HepG2 (cell line): ENCODE measurements around the gene NINL. TPM values are rescaled to one million over a fixed set of nuclear protein-coding genes. Genes with fewer than 3 reads are reported as not detected.

Source experiments
- ATAC-seq: fragments of 200-7000 bp; cut with Tn5 transposase; 3 replicates; pipeline ENCODE4 v1.9.1; 2020; ENCODE audit warnings: mild to moderate bottlenecking, moderate library complexity
- Bru-seq: library from RNA; stranded (reverse); fragments of 400-500 nt; gene quantifications from one replicate; lab custom pipeline; 2021; lab: Mats Ljungman, UMichigan
- BruChase-seq, 2 experiments: library from RNA; stranded (reverse); fragments of 400-500 nt; gene quantifications; one replicate each; lab custom pipeline; 2021; lab: Mats Ljungman, UMichigan
- BruUV-seq: library from RNA; stranded (reverse); fragments of 400-500 nt; replicated peaks from 2 replicates; lab custom pipeline; 2021; lab: Mats Ljungman, UMichigan
- CTCF ChIA-PET: fragments of 300-600 bp; formaldehyde crosslinking; extraction: SDS; loops from one replicate; lab custom pipeline; 2021; ENCODE audit warnings: low total read pairs, inconsistent platforms, low intra/inter-chr PET ratio; lab: Yijun Ruan, JAX
- POLR2A ChIA-PET: fragments of 350-600 bp; sonication (Branson Sonifier 250); formaldehyde crosslinking; loops from one replicate; lab custom pipeline; 2020; ENCODE audit warnings: antibody characterized with exemption, inconsistent platforms; lab: Yijun Ruan, JAX
- DNase-seq: peaks from one replicate; pipeline ENCODE4 v3.0.0-alpha.2; 2015; ENCODE audit warnings: low spot score
- FAIRE-seq: peaks from 3 replicates; lab custom pipeline; 2011; peaks lifted over from hg19 to GRCh38; lab: Jason Lieb, UNC
- H2AFZ ChIP-seq: one replicate; pipeline ENCODE4 v1.6.1; 2011; ENCODE audit warnings: low read length, inconsistent platforms
- H3K27ac ChIP-seq: fragments of 300-600 bp; 3 replicates; pipeline ENCODE4 v1.8.0; 2011; ENCODE audit warnings: mixed run types, mild to moderate bottlenecking, mixed read lengths, low read length, inconsistent platforms; ENCODE audit not compliant: insufficient read depth; ENCODE audit errors: extremely low read length
- H3K27me3 ChIP-seq, 2 experiments: fragments of 200-600 bp in 1 of 2; 2 replicates in 1 of 2; 3 replicates in 1 of 2; pipeline versions ENCODE4 v1.6.0 to v1.8.0; 2011; ENCODE audit warnings: low read length in 2 of 2, mild to moderate bottlenecking in 2 of 2, moderate library complexity in 2 of 2, inconsistent platforms in 1 of 2; ENCODE audit not compliant: insufficient read depth in 2 of 2, control insufficient read depth in 1 of 2
- H3K36me3 ChIP-seq, 2 experiments: fragments of 200-600 bp in 1 of 2; replicated peaks in 1 of 2; 2 replicates in 1 of 2; 3 replicates in 1 of 2; pipeline versions ENCODE4 v1.5.1 to v1.8.0; 2011; ENCODE audit warnings: low read length in 2 of 2, inconsistent platforms in 1 of 2; ENCODE audit not compliant: insufficient read depth in 2 of 2, control insufficient read depth in 1 of 2
- H3K4me1 ChIP-seq: 2 replicates; pipeline ENCODE4 v1.5.1; 2012; ENCODE audit warnings: low read length, inconsistent platforms; ENCODE audit not compliant: insufficient read depth
- H3K4me2 ChIP-seq: 2 replicates; pipeline ENCODE4 v1.6.0; 2011; ENCODE audit warnings: low read depth, low read length, inconsistent platforms
- H3K4me3 ChIP-seq, 3 experiments: fragments of 200-600 bp in 1 of 3; sonication (generic), shearing (Covaris generic) in 1 of 3; replicated peaks in 1 of 3; 2 replicates each; pipeline ENCODE4 v1.5.1; 2011 to 2016; ENCODE audit warnings: low read length in 3 of 3, inconsistent platforms in 2 of 3, low read depth in 2 of 3, mild to moderate bottlenecking in 2 of 3, control low read depth in 1 of 3, mixed read lengths in 1 of 3; ENCODE audit not compliant: insufficient read depth in 1 of 3
- H3K79me2 ChIP-seq: one replicate; pipeline ENCODE4 v1.6.1; 2011; ENCODE audit warnings: low read length, inconsistent platforms; ENCODE audit not compliant: insufficient read depth
- H3K9ac ChIP-seq: 2 replicates; pipeline ENCODE4 v1.6.0; 2011; ENCODE audit warnings: mild to moderate bottlenecking, low read depth, low read length, inconsistent platforms; ENCODE audit not compliant: insufficient read depth
- H3K9me3 ChIP-seq: 2 replicates; pipeline ENCODE4 v1.5.1; 2012; ENCODE audit warnings: mild to moderate bottlenecking, low read length
- H4K20me1 ChIP-seq: 2 replicates; pipeline ENCODE4 v1.6.0; 2011; ENCODE audit warnings: inconsistent platforms, mild to moderate bottlenecking, low read length, moderate library complexity; ENCODE audit not compliant: insufficient read depth
- ARHGAP35 ChIP-seq: sonication (generic); formaldehyde crosslinking; IDR thresholded peaks from 2 replicates; pipeline ENCODE4 v1.9.0; 2022; ENCODE audit warnings: mild to moderate bottlenecking, inconsistent platforms, moderate library complexity, missing genetic modification reagents, borderline replicate concordance
- FOSL1 ChIP-seq: sonication (generic); formaldehyde crosslinking; IDR thresholded peaks from 2 replicates; pipeline ENCODE4 v1.9.0; 2021; ENCODE audit warnings: missing genetic modification reagents, borderline replicate concordance
- HOXA5 ChIP-seq: sonication (generic); formaldehyde crosslinking; IDR thresholded peaks from 2 replicates; pipeline ENCODE4 v1.4.0; 2020; ENCODE audit warnings: missing genetic modification reagents
- MEF2D ChIP-seq: sonication (generic); formaldehyde crosslinking; IDR thresholded peaks from 2 replicates; pipeline ENCODE4 v1.5.1; 2020; ENCODE audit warnings: mild to moderate bottlenecking, missing genetic modification reagents
- MTA3 ChIP-seq: sonication (generic); formaldehyde crosslinking; IDR thresholded peaks from 2 replicates; pipeline ENCODE4 v1.4.0; 2020; ENCODE audit warnings: missing genetic modification reagents
- NFYC ChIP-seq: IDR thresholded peaks from 2 replicates; pipeline ENCODE4 v1.6.1; 2016; ENCODE audit warnings: missing genetic modification reagents, missing compliant biosample characterization
- SOX13 ChIP-seq, 3 experiments: fragments of 450-650 bp in 1 of 3; sonication (generic) in 1 of 3; formaldehyde crosslinking in 1 of 3; IDR thresholded peaks in 2 of 3; conservative IDR thresholded peaks in 1 of 3; 2 replicates each; pipeline versions ENCODE4 v1.5.0 to v1.6.1; 2016 to 2020; ENCODE audit warnings: antibody characterized with exemption in 1 of 3, mild to moderate bottlenecking in 1 of 3, missing compliant biosample characterization in 1 of 3, missing genetic modification reagents in 1 of 3, moderate library complexity in 1 of 3
- TCF7 ChIP-seq: sonication (generic); IDR thresholded peaks from 2 replicates; pipeline ENCODE4 v1.6.1; 2016; ENCODE audit warnings: antibody characterized with exemption, low read depth
- ZNF138 ChIP-seq: sonication (generic); formaldehyde crosslinking; IDR thresholded peaks from 2 replicates; pipeline ENCODE4 v1.5.0; 2020; ENCODE audit warnings: mild to moderate bottlenecking, low read depth, missing genetic modification reagents
- ZNF350 ChIP-seq: sonication (generic); formaldehyde crosslinking; IDR thresholded peaks from 2 replicates; pipeline ENCODE4 v1.4.0; 2020; ENCODE audit warnings: mild to moderate bottlenecking, low read depth, missing genetic modification reagents, borderline replicate concordance
- ZNF891 ChIP-seq: sonication (generic); formaldehyde crosslinking; IDR thresholded peaks from 2 replicates; pipeline ENCODE4 v1.5.0; 2020; ENCODE audit warnings: mild to moderate bottlenecking, missing genetic modification reagents
- WGBS: methylation state at CpG from one replicate; pipeline ENCODE4 v1.1.6; 2017; ENCODE audit warnings: low lambda C conversion rate; 5-methylcytosine and 5-hydroxymethylcytosine counted together
- in situ Hi-C: cut with HindIII; loops from 2 replicates; pipeline ENCODE4 v1.10.0; 2017; ENCODE audit warnings: low pct_unique_long_range_greater_than_20kb; ENCODE audit not compliant: extremely low pct_ligation_motif_present
- intact Hi-C: fragments of 100-400 bp; cut with micrococcal nuclease; formaldehyde crosslinking; loops from one replicate; pipeline ENCODE4 v1.10.0; 2022; ENCODE audit not compliant: unreplicated experiment
- long read RNA-seq, 2 experiments: library from RNA in 1 of 2; library from polyadenylated mRNA in 1 of 2; stranded (forward) in 1 of 2; unstranded in 1 of 2; transcript quantifications; one replicate each; pipeline ENCODE4 v2.0.0, GENCODE V29; 2019 to 2022
- polyA minus RNA-seq, 3 experiments: library from RNA; depleted of rRNA, polyadenylated mRNA; stranded (reverse); fragments of >200 nt; gene quantifications; 2 replicates each; pipeline ENCODE4 v1.2.3, GENCODE V29; 2011; ENCODE audit warnings: low replicate concordance in 1 of 3
- polyA plus RNA-seq, 8 experiments: library from polyadenylated mRNA; depleted of rRNA in 3 of 8; stranded (reverse) in 7 of 8; unstranded in 1 of 8; fragments of >200 nt; fragmentation: Illumina TruSeq in 4 of 8; extraction: Trizol in 4 of 8; gene quantifications; 2 replicates each; pipeline versions ENCODE4 v1.2.1 to v1.2.3, GENCODE V29; 2011 to 2016; ENCODE audit warnings: low read depth in 4 of 8, missing spikeins in 1 of 8, mixed read lengths in 1 of 8; ENCODE audit not compliant: insufficient read depth in 1 of 8
- total RNA-seq, 5 experiments: library from RNA; depleted of rRNA; stranded (reverse); fragments of >200 nt; fragmentation: Illumina TruSeq; extraction: Trizol; gene quantifications; 2 replicates each; pipeline ENCODE4 v1.2.3, GENCODE V29; 2016; ENCODE audit warnings: low read depth in 1 of 5
- TF ChIP-seq, protein P1 (sequence below): IDR thresholded peaks from 2 replicates; pipeline ENCODE4 v1.6.1; 2016; ENCODE audit warnings: low read depth, borderline replicate concordance

The NINL gene
- 23.3 and 34.3 TPM in 2 replicates for total RNA-seq (2016; rRNA removed; fragmentation: Illumina TruSeq; extraction: Trizol)
- total RNA-seq (2016; cell fraction: cytosol; rRNA removed; fragmentation: Illumina TruSeq; extraction: Trizol; ENCODE audit: low read depth): 7.4 and 10.8 TPM in 2 replicates
- total RNA-seq (2016; cell fraction: insoluble cytoplasmic fraction; rRNA removed; fragmentation: Illumina TruSeq; extraction: Trizol): 20.1 and 34.4 TPM in 2 replicates
- 11.6 and 15.7 TPM in 2 replicates for total RNA-seq (2016; cell fraction: membrane; rRNA removed; fragmentation: Illumina TruSeq; extraction: Trizol)
- 37.4 and 38.1 TPM in 2 replicates for total RNA-seq (2016; cell fraction: nucleus; rRNA removed; fragmentation: Illumina TruSeq; extraction: Trizol)
- polyA plus RNA-seq (2011; rRNA removed): 32.3 and 34.6 TPM in 2 replicates
- polyA plus RNA-seq (2011; cell fraction: cytosol; rRNA removed): 24.8 and 25.8 TPM in 2 replicates
- 114 and 118 TPM in 2 replicates for polyA plus RNA-seq (2011; cell fraction: nucleus; rRNA removed)
- 38.7 and 42.0 TPM in 2 replicates for polyA plus RNA-seq (2012)
- 3.0 and 3.7 TPM in 2 replicates for polyA plus RNA-seq (2016; cell fraction: cytosol; fragmentation: Illumina TruSeq; extraction: Trizol; ENCODE audit: low read depth)
- polyA plus RNA-seq (2016; cell fraction: insoluble cytoplasmic fraction; fragmentation: Illumina TruSeq; extraction: Trizol; ENCODE audit: low read depth): 19.3 and 24.8 TPM in 2 replicates
- polyA plus RNA-seq (2016; cell fraction: membrane; fragmentation: Illumina TruSeq; extraction: Trizol; ENCODE audit: low read depth): 8.1 TPM in 2 replicates
- 90.8 and 96.3 TPM in 2 replicates for polyA plus RNA-seq (2016; cell fraction: nucleus; fragmentation: Illumina TruSeq; extraction: Trizol; ENCODE audit: insufficient read depth, low read depth)
- polyA minus RNA-seq (2011; rRNA and poly(A)+ RNA removed; ENCODE audit: low replicate concordance): 1.7 and 32.6 TPM in 2 replicates
- polyA minus RNA-seq (2011; cell fraction: cytosol; rRNA and poly(A)+ RNA removed): 6.9 and 8.0 TPM in 2 replicates
- 46.9 and 49.6 TPM in 2 replicates for polyA minus RNA-seq (2011; cell fraction: nucleus; rRNA and poly(A)+ RNA removed)
- Bru-seq, nascent RNA: percentile 93 among the genes with signal in this experiment
- percentile 92 among the genes with signal in this experiment for BruChase-seq, experiment 1, labeled RNA remaining after a 6-hour chase
- BruChase-seq, experiment 2, labeled RNA remaining after a 2-hour chase: percentile 94 among the genes with signal in this experiment
- long read RNA-seq, experiment 1, full-length matches to known transcripts: 1 of 10 reads
- long read RNA-seq, experiment 1, partial matches to known transcripts: 3 of 10 reads
- long read RNA-seq, experiment 1, other reads (novel, unspliced or antisense): 6 of 10 reads
- long read RNA-seq, experiment 2, full-length matches to known transcripts: 3 of 24 reads
- long read RNA-seq, experiment 2, partial matches to known transcripts: 11 of 24 reads
- long read RNA-seq, experiment 2, other reads (novel, unspliced or antisense): 10 of 24 reads

DNA sequence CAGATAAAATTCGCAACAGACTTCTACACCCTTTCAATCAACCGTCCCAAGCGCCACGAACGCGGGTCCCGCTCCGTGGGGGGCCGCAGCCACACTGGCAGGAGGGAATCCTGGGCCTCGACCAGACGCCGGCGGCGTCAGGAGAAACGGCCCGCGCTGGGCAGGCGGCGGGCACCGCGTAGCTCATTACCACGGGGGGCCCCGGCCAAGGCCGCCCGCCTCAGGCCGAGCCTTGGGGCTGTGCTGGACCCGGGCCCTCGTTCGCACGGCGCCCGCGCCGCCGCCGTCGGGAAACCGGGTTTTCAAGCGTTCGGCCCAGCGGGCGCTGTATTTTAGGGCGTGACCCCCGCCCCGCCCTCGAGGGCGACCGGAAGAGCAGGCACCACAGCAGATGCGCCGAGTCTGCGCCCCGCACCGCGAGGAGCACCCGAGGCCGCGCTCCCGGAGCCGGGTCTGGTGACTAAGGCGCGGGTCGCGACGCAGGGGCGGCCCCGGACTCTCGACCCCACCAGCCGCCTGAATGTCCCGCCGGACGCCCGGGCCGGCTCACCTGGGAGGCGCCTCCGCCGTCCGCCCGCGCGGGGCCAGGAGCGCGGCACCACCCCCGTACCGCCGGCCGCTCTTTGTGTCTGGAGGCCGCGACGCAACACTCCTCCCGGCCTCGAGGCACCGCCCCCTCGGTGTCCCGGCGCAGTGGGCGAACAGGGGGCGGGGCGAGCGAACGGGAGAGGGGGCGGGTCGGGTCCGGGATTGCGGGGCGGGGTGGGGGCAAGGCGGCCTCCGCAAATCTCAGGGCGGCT lies at the start of gene NINL:
TSS of gene NINL (minus strand) at position 627 of the 800 bp plus-strand sequence. CDS start 58,944 bp downstream, outside the sequence.
- intact Hi-C loops (loop anchor here (1.0 to 2.0 kb wide), 4 partner anchors 38 to 112 kb away; partner anchors contain the start of gene ZNF337), in situ Hi-C loops (loop anchor here (5.0 to 10.0 kb wide), 2 partner anchors 37 to 80 kb away; partner anchors contain the start of gene NANP)
- Histone ChIP-seq H3K27ac (peak within 1 kb of the TSS; percentile 84), H3K4me3 (peak within 1 kb of the TSS; percentile 74 to 83 (median 80)), H4K20me1 (0 out of 2 replicates have a peak, but pooled peaks cover 7% of the 10 kb centered on the region), H3K27me3 (no peaks in the 10 kb centered on the region; a peak in 1 of 5 replicates), H3K9me3 (no peaks in the 10 kb centered on the region), H3K36me3 (peaks cover 0 to 2% of the 10 kb centered on the region in 2 experiments; a peak in 1 of 5 replicates), H3K4me2 (peak within 1 kb of the TSS; percentile 96), H3K4me1 (peaks cover 59% of the 10 kb centered on the region), H3K9ac (peak within 1 kb of the TSS; percentile 88), H3K79me2 (peaks cover 45% of the 10 kb centered on the region), H2AFZ (no peak within 1 kb of the TSS)
- ChIA-PET POLR2A (interaction anchor here (0.6 to 4.5 kb wide), 31 partner anchors 8 to 389 kb away, joined by 3 to 58 read pairs (median 4); partner anchors contain the start of genes ENTPD6, GINS1, PYGB and ZNF337), CTCF (no interaction called here)
- DNase-seq (peak; percentile 82), ATAC-seq (peak; percentile 89), FAIRE-seq (no peak)
- WGBS: under 1% methylated on average over 45 of the region's 108 CpGs
- BruUV-seq: TSS peak; percentile 88
- TF ChIP-seq ZNF138 (CRISPR knock-in tag) (peak; percentile 95), ARHGAP35 (CRISPR knock-in tag) (0 out of 2 replicates have a peak, but pooled peaks have one; percentile 68), ZNF350 (CRISPR knock-in tag) (peak; percentile 10), MEF2D (CRISPR knock-in tag) (no peak), SOX13 (IDR thresholded peaks at IDR 0.05) (no peak), SOX13 (CRISPR knock-in tag; conservative IDR thresholded peaks at IDR 0.05 in 1 of 2, IDR thresholded peaks at IDR 0.05 in 1 of 2) (no peak; a peak in 2 of 4 replicates), HOXA5 (CRISPR knock-in tag) (peak; percentile 81; the same call in 1 of the 2 replicates), NFYC (CRISPR knock-in tag) (peak; percentile 3; the same call in 1 of the 2 replicates), FOSL1 (CRISPR knock-in tag) (no peak), MTA3 (CRISPR knock-in tag) (no peak), TCF7 (no peak), ZNF891 (peak; percentile 82)
- TF ChIP-seq, protein P1, sequence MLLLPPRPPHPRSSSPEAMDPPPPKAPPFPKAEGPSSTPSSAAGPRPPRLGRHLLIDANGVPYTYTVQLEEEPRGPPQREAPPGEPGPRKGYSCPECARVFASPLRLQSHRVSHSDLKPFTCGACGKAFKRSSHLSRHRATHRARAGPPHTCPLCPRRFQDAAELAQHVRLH: no peak
